SK-N-DZ (cell line): ENCODE measurements around the gene MASP1.

Experiments
- DNase-seq: peaks from one replicate; pipeline ENCODE4 v3.0.0-alpha.2; 2015; ENCODE audit warnings: low spot score

MASP1 gene

GRCh38 chr3:187293516-187294430, 2.2 kb upstream of the MASP1 start:
- DNase-seq = no peak

GRCh38 chr3:187292631-187293515, 1.3 kb upstream of the MASP1 start:
- no peak for DNase-seq

DNA sequence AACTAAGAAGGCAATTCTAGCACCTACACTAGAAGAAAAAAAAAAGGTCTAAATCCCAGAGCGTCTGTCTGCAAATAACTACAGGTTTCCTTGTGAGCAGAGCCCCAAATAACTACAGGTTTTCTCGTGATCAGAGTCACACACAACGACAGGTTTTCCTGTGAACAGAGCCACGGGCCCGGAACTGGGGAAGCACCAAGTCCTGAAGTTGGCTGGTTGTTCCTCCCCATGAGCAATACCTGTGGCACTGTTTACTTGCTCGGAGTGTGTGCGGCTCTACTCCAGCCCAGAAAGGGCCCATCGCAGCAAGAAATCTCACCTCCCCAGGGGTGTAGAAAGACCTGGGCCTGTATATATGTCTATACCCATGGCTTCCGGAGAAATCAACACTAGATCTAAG, 644 bp upstream of the MASP1 start:
- no peak for DNase-seq

DNA sequence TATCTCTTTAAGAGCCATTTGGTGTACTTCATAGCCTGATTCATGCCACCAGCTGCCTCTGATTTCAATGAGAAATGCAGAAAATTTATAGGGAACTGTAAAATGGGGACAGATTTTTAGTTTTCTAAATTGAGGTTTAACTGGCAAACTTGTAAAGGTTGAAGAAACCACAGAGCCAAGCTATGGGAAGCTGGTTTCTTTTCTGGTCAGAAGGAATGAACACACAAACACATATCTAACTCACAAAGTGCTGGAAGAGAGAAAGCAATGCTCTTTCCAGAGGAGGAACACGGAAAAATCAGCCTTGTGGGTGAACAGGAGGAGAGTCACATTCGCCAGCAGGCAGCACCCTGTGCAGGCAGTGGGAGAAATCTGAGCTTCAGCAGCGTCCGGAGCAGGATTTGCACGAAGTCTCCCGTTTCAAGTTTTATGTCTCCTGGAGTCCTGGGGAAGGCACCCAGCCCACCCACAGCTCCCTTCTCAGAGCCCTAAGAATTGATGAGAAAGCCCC, 481 bp downstream of the MASP1 start:
- DNase-seq = no peak

GRCh38 chr3:187290503-187290902, 1.0 kb downstream of the MASP1 start:
- no peak for DNase-seq

- DNase-seq = no peak
Measured at GRCh38 chr3:187288855-187289605, 2.5 kb downstream of the MASP1 start.

DNA sequence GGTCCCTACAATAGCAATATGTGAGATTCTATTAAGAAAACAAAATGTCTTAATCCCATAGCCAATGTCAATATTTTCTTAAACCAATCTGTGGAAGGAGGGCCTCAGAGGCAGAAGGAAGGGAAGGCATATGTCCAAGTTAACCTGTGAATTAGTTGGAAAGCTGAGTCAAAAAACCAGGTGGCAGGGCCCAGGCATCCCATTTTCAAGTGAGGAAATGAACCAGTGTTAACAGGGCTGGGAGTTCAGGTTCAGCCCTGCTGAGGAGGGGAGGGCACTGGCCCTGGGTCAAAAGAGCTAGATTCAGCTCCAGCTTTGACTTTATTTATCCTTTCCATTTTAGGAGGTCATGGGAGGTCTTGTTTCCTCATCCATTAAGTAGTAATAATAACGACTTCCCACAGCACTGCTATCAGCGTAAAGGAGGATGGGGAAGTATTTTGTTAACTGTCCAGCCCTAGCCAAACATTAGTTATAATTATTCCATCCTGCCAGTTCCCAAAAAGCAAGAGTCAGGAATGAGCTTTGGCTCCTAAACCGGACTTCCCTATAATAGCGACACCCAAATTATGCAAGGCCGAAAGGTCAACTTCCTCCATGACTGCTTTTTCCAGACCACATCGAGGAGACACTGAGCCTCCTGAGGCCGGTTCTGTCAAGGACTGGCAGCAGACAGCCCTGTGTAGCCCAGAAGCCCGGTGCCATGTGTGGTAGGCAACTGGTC, 3.2 kb downstream of the MASP1 start:
- DNase-seq = no peak

DNA sequence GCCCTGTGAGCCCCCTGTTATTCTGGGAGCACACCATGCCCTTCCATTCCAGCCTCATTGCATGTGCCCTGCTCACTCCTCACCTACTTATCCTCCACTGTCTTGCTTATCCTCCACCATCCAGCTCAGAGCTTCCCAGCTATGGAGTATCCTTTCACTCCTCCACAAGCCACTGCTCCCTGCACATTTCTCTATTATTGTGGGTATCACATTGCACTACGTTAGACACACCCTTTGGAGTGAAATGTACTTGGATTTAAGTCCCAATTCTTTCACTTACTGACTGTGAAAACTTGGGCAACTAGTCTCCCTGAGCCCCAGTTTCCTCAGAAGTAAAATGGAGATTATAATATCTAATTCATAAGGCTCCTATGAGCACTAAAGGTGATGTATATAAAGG, 4.3 kb downstream of the MASP1 start:
- DNase-seq = no peak

DNA sequence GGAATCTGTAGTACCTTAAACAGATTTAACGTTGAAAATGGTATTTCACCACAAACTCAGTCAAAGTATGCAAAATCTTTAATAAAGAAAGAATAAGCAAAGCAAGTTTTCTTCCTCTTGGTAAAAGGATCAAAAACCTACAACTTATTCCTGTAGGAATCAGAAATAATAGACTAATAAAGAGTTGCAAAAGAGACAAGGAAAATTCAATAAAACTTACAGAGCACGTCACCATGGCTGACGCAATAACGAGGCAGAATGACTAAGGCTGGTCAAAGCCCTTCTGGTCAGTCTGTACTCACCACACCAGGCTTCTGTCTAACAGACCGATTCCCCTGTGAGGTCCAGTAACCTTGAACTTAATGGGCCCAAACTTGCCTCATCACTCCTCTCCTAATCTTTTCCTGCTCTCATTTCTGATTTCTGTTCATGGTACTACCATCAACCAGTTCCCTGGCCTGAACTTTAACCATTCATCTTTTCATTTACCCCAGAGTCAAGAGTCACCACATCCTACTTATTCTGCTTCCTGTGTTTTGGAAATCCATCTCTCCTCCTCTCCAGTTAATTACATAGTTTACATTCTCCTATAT, 5.0 kb downstream of the MASP1 start:
- no peak for DNase-seq

GRCh38 chr3:187281191-187281714, 10.3 kb downstream of the MASP1 start:
- DNase-seq = no peak

GRCh38 chr3:187280644-187281043, 10.9 kb downstream of the MASP1 start:
- DNase-seq = no peak

- DNase-seq = no peak
Measured at GRCh38 chr3:187277129-187277462, 14.4 kb downstream of the MASP1 start.

DNA sequence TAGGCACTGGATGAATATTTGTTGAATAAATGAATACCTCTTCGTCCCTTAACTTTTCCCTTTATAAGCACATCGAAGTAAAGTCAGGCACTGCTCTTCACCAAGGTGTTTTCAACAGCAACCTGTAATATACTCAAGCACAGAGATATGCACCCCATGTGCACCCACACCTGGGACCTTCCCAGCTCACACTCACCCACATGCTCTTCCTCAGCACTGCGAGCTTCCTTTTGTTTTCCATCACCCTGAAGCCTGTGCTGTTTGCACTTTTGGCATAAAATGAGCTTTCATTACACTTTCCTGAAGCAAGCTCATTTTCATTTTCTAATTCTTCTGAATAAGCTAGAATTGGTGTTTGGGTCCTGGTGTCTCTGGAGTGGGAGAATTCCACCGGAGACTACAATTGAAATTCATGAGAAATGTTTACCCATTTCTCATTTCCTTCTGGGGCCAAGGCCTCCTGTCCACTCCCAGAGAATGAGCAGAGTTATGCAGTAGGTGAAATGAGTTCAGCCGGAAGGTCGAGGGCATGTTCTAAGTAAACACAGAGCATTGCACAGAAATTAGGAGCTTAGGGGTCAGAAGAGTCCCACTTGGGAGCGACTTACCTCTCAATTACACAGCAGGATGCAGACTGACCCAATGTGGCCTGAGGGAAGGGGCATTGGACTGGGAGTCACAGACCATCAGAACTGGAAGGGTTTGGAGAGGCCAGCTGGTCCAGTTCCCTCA, 15.0 kb downstream of the MASP1 start:
- DNase-seq = no peak

- no peak for DNase-seq
Measured at GRCh38 chr3:187274977-187275338, 16.6 kb downstream of the MASP1 start.

DNA sequence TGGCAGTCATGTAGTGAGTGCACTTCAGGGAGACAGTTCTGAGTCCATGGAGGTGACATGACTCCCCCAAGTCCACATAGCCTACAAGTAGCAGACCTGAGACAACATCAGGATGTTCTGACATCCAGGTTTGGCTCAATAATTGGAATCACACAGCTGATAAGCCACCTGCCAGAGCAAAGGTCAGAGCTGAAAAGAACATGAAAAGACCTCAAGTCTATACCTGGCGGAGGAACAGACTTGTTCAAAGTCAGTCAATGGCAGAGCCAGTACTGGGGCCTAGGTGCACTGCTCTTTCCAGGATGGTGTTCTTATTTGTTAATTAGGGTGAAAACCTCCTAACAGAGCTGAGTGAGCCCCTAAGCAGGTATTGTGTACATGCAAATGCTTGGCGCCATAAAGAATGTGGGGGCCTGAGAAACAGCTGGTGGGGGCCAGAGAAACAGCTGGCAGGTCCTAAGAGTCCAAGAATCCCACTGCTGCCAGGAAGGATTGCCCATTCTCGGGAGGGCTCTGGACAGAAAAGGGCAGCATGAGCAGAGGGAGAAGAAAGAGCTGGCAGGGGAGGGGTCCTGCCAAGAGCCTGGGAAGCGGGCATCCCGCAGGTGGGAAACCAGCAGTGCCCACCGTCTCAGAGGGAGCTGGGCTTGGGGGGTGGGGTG, 17.1 kb downstream of the MASP1 start:
- no peak for DNase-seq

DNA sequence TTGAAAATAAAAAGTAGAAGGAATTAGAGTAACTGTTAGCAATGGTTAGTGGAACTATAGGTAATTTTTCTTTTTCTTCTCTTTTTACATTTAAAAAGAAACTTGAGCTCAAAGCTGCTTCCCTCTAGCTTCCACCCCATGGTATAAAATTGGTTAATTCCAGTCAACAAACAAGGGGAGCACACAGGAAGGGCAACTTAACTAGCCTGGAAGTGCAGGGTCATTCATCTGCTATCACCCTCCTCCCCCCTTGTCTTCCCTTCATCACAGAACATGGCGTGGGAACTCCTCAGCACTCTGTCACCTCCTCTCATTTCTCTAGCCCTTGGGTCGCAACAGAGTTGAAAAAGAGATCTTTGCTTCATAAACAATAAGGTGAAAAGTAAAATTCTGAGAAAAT, 20.0 kb downstream of the MASP1 start:
- DNase-seq = no peak

DNA sequence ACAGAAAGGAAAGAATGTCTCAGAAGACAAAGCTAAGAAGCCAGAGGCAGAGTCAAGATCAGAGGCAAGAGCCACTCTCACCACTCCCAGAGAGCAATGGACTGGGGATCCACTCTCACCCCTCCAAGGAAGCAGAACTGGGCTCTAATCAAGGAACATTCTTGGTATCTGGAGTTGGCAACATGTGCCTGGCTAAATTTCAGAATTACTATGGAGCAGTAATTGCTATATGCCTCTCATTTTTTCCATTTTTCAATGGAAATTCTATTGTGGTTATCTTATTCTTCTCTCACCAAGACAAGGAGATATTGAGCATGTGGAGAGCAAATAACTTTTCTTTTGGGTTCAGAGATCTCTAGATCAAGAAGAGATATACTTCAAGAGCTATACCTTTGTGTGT, 22.1 kb downstream of the MASP1 start:
- DNase-seq = no peak

GRCh38 chr3:187267306-187267705, 24.2 kb downstream of the MASP1 start:
- DNase-seq = no peak

- DNase-seq = no peak
Measured at GRCh38 chr3:187266691-187267090, 24.8 kb downstream of the MASP1 start.
